Mesenchymal stem cell (in vitro differentiated cells and primary cell): ENCODE measurements around the gene SLC45A2.

Experiments used
- DNase-seq: peaks from one replicate; pipeline ENCODE4 v3.0.0-alpha.2; 2013
- H2AFZ ChIP-seq: one replicate; pipeline ENCODE4 v1.6.1; 2013; ENCODE audit warnings: low read depth, mild to moderate bottlenecking, control low read depth, inconsistent platforms, low read length, moderate library complexity
- H2AK5ac ChIP-seq: 2 replicates; pipeline ENCODE4 v1.6.1; 2013; ENCODE audit warnings: low read length, moderate library complexity, mild to moderate bottlenecking, inconsistent platforms; ENCODE audit not compliant: severe bottlenecking
- H2BK120ac ChIP-seq: one replicate; pipeline ENCODE4 v1.6.1; 2013; ENCODE audit warnings: low read depth, mild to moderate bottlenecking, inconsistent platforms, low read length, moderate library complexity
- H2BK12ac ChIP-seq, 2 experiments: one replicate each; pipeline ENCODE4 v1.6.1; 2013; ENCODE audit warnings: inconsistent platforms in 2 of 2, low read length in 2 of 2, mild to moderate bottlenecking in 2 of 2, moderate library complexity in 2 of 2, control low read depth in 1 of 2
- H2BK15ac ChIP-seq: one replicate; pipeline ENCODE4 v1.6.1; 2013; ENCODE audit warnings: mild to moderate bottlenecking, low read depth, inconsistent platforms; ENCODE audit not compliant: poor library complexity, severe bottlenecking
- H2BK5ac ChIP-seq: 2 replicates; pipeline ENCODE4 v1.6.1; 2013; ENCODE audit warnings: low read depth, mild to moderate bottlenecking, low read length, control low read depth, inconsistent platforms; ENCODE audit not compliant: poor library complexity, severe bottlenecking
- H3K14ac ChIP-seq, 2 experiments: one replicate each; pipeline ENCODE4 v1.6.1; 2013; ENCODE audit warnings: inconsistent platforms in 2 of 2, low read length in 2 of 2, control low read depth in 1 of 2, mild to moderate bottlenecking in 1 of 2, moderate library complexity in 1 of 2
- H3K18ac ChIP-seq, 2 experiments: one replicate each; pipeline ENCODE4 v1.6.1; 2013; ENCODE audit warnings: inconsistent platforms in 2 of 2, low read length in 2 of 2, control low read depth in 1 of 2, low read depth in 1 of 2, mild to moderate bottlenecking in 1 of 2
- H3K23ac ChIP-seq, 2 experiments: one replicate each; pipeline ENCODE4 v1.6.1; 2013; ENCODE audit warnings: inconsistent platforms in 2 of 2, low read length in 2 of 2, mild to moderate bottlenecking in 2 of 2, moderate library complexity in 2 of 2, control low read depth in 1 of 2
- H3K27ac ChIP-seq: 2 replicates; pipeline ENCODE4 v1.5.1; 2013; ENCODE audit warnings: mild to moderate bottlenecking, moderate library complexity, low read length, control low read depth, inconsistent platforms; ENCODE audit not compliant: poor library complexity, severe bottlenecking
- H3K27me3 ChIP-seq, 2 experiments: 2 replicates each; pipeline versions ENCODE4 v1.6.1 to v1.7.0; 2013; ENCODE audit warnings: low read length in 2 of 2, mild to moderate bottlenecking in 2 of 2, moderate library complexity in 2 of 2, control low read depth in 1 of 2, inconsistent platforms in 1 of 2; ENCODE audit not compliant: control insufficient read depth in 1 of 2, insufficient read depth in 1 of 2
- H3K36me3 ChIP-seq, 2 experiments: 2 replicates each; pipeline versions ENCODE4 v1.6.1 to v1.7.0; 2013; ENCODE audit warnings: low read length in 2 of 2, control low read depth in 1 of 2, inconsistent platforms in 1 of 2, low read depth in 1 of 2, mild to moderate bottlenecking in 1 of 2; ENCODE audit not compliant: insufficient read depth in 2 of 2, control insufficient read depth in 1 of 2
- H3K4ac ChIP-seq, 2 experiments: one replicate each; pipeline ENCODE4 v1.6.1; 2013; ENCODE audit warnings: inconsistent platforms in 2 of 2, low read length in 2 of 2, mild to moderate bottlenecking in 2 of 2, moderate library complexity in 2 of 2, control low read depth in 1 of 2, low read depth in 1 of 2
- H3K4me1 ChIP-seq: 2 replicates; pipeline ENCODE4 v1.6.1; 2013; ENCODE audit warnings: low read depth, low read length, control low read depth; ENCODE audit not compliant: control insufficient read depth, insufficient read depth
- H3K4me2 ChIP-seq: 2 replicates; pipeline ENCODE4 v1.6.1; 2013; ENCODE audit warnings: low read length, mild to moderate bottlenecking, inconsistent platforms; ENCODE audit not compliant: poor library complexity, severe bottlenecking
- H3K4me3 ChIP-seq, 2 experiments: 2 replicates each; pipeline versions ENCODE4 v1.5.1 to v1.7.0; 2013; ENCODE audit warnings: low read length in 2 of 2, mild to moderate bottlenecking in 2 of 2, control low read depth in 1 of 2, low read depth in 1 of 2; ENCODE audit not compliant: insufficient read depth in 1 of 2
- H3K79me1 ChIP-seq: replicated peaks from 2 replicates; pipeline ENCODE4 v1.6.1; 2013; ENCODE audit warnings: mild to moderate bottlenecking, control low read depth, low read length, inconsistent platforms; ENCODE audit not compliant: poor library complexity, severe bottlenecking
- H3K9ac ChIP-seq: 2 replicates; pipeline ENCODE4 v1.7.0; 2013; ENCODE audit warnings: mild to moderate bottlenecking, low read length, moderate library complexity
- H3K9me3 ChIP-seq: 2 replicates; pipeline ENCODE4 v1.7.0; 2013; ENCODE audit warnings: mild to moderate bottlenecking, low read length; ENCODE audit not compliant: control insufficient read depth
- H4K8ac ChIP-seq: one replicate; pipeline ENCODE4 v1.6.1; 2013; ENCODE audit warnings: inconsistent platforms, mild to moderate bottlenecking, low read length, moderate library complexity
- H4K91ac ChIP-seq: one replicate; pipeline ENCODE4 v1.6.1; 2013; ENCODE audit warnings: mild to moderate bottlenecking, low read length, inconsistent platforms
- WGBS: methylation state at CpG from one replicate; pipeline ENCODE4 v1.1.7; 2013; ENCODE audit warnings: mixed read lengths; 5-methylcytosine and 5-hydroxymethylcytosine counted together

The SLC45A2 gene

DNA sequence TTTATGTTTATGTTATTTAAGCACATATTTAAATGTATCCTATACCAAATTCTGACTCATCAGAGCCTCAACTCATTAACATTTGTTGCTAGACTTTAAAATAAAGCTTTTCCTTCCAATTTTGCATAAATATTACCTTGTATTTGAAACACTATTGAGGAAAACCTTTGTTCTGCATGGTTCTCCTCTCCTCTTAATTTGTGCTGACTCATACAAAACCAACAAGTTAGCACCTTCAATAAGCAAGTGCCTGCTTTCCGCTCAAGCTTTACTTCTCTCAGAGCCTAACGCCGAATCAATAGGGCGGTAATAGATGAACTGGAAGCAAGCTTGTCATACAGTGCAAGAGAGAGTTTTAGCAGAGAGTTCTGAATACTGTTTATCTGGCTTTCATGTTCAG, 15.5 kb upstream of the SLC45A2 start:
- Histone ChIP-seq H3K36me3 (peaks cover 9 to 60% of the 10 kb centered on the region in 2 experiments), H2BK12ac (no peak overlapping the region), H2AFZ (no peak overlapping the region), H3K4me2 (no peak overlapping the region), H2BK5ac (no peak overlapping the region), H3K18ac (no peak overlapping the region), H2BK120ac (no peak overlapping the region), H3K4me3 (no peak overlapping the region), H3K79me1 (peaks cover 13% of the 10 kb centered on the region), H3K4me1 (peaks cover 8% of the 10 kb centered on the region), H2AK5ac (no peak overlapping the region), H3K27ac (no peak overlapping the region), H3K9ac (no peak overlapping the region), H3K23ac (no peak overlapping the region), H3K27me3 (no peaks in the 10 kb centered on the region), H2BK15ac (no peak overlapping the region), H4K91ac (no peak overlapping the region), H3K4ac (no peak overlapping the region), H3K9me3 (no peaks in the 10 kb centered on the region), H4K8ac (no peak overlapping the region), H3K14ac (no peak overlapping the region)
- no peak for DNase-seq
- WGBS: 95% methylated on average over 4 of the region's 4 CpGs

- DNase-seq: peak; percentile 67
- Histone ChIP-seq H4K8ac (peak overlapping the region; percentile 32), H3K4ac (no peak overlapping the region), H2BK5ac (no peak overlapping the region), H3K4me3 (no peak overlapping the region), H3K27me3 (no peaks in the 10 kb centered on the region), H2AK5ac (no peak overlapping the region), H3K14ac (no peak overlapping the region), H3K18ac (no peak overlapping the region), H4K91ac (no peak overlapping the region), H2BK15ac (no peak overlapping the region), H3K23ac (no peak overlapping the region), H3K4me1 (peaks cover 2% of the 10 kb centered on the region), H3K79me1 (peaks cover 8% of the 10 kb centered on the region), H3K36me3 (peaks cover 6 to 47% of the 10 kb centered on the region in 2 experiments), H3K4me2 (no peak overlapping the region), H2BK12ac (no peak overlapping the region), H3K9ac (peak overlapping the region; percentile 62), H3K27ac (no peak overlapping the region), H2AFZ (no peak overlapping the region), H3K9me3 (no peaks in the 10 kb centered on the region), H2BK120ac (no peak overlapping the region)
- 63% methylated on average over 5 of the region's 6 CpGs for WGBS
Measured at GRCh38 chr5:33997331-33997983, 13.0 kb upstream of the SLC45A2 start.

- no peak overlapping the region for H2AFZ ChIP-seq
Measured at GRCh38 chr5:33995865-33996264, 11.4 kb upstream of the SLC45A2 start.

GRCh38 chr5:33994845-33995244, 10.4 kb upstream of the SLC45A2 start:
- Histone ChIP-seq H3K36me3 (peaks cover 6 to 33% of the 10 kb centered on the region in 2 experiments), H3K27me3 (no peaks in the 10 kb centered on the region), H3K9me3 (no peaks in the 10 kb centered on the region), H2BK120ac (no peak overlapping the region), H4K8ac (no peak overlapping the region), H3K79me1 (peaks cover 9% of the 10 kb centered on the region), H3K18ac (no peak overlapping the region), H3K4me1 (no peaks in the 10 kb centered on the region), H3K4me2 (no peak overlapping the region), H3K9ac (peak overlapping the region; percentile 64), H4K91ac (no peak overlapping the region), H3K14ac (no peak overlapping the region), H2AK5ac (no peak overlapping the region), H2BK5ac (no peak overlapping the region), H3K27ac (no peak overlapping the region), H3K4me3 (no peak overlapping the region), H3K4ac (no peak overlapping the region), H2AFZ (no peak overlapping the region), H2BK15ac (no peak overlapping the region), H2BK12ac (no peak overlapping the region), H3K23ac (no peak overlapping the region)
- WGBS: no CpG with 5 or more reads among the region's 1 CpG
- DNase-seq: peak; percentile 51

More at GRCh38 chr5:33995865-33996264, 11.4 kb upstream of the SLC45A2 start:
- Histone ChIP-seq H3K79me1 (peaks cover 7% of the 10 kb centered on the region), H3K9me3 (no peaks in the 10 kb centered on the region), H2BK12ac (no peak overlapping the region), H3K4ac (no peak overlapping the region), H2AK5ac (no peak overlapping the region), H3K14ac (no peak overlapping the region), H2BK15ac (no peak overlapping the region), H2BK120ac (no peak overlapping the region), H3K27me3 (no peaks in the 10 kb centered on the region), H3K27ac (no peak overlapping the region), H3K18ac (no peak overlapping the region), H3K4me3 (no peak overlapping the region), H4K91ac (no peak overlapping the region), H3K36me3 (peaks cover 6 to 34% of the 10 kb centered on the region in 2 experiments), H3K23ac (no peak overlapping the region), H3K9ac (peak overlapping the region; percentile 26), H4K8ac (no peak overlapping the region), H2BK5ac (no peak overlapping the region), H3K4me2 (no peak overlapping the region), H3K4me1 (peaks cover under 1% of the 10 kb centered on the region)
- no peak for DNase-seq
- 58% methylated on average over 2 of the region's 2 CpGs for WGBS
